SJCRH30 (cell line): ENCODE results near the gene MPPED1. TPM values are rescaled to one million over a fixed set of nuclear protein-coding genes. Genes with fewer than 3 reads are reported as not detected.
A peak's percentile ranks its signal among the peaks of the same experiment; 100 is the strongest.

Experiments used
- DNase-seq, 2 experiments: peaks; one replicate each; pipeline ENCODE4 v3.0.0-alpha.2; 2015 to 2020
- H3K27ac ChIP-seq: fragments of 250-450 bp; sonication (Bioruptor Pico); 2 replicates; pipeline ENCODE4 v1.5.1; 2020; ENCODE audit warnings: mild to moderate bottlenecking, moderate library complexity
- H3K27me3 ChIP-seq: fragments of 250-450 bp; sonication (Bioruptor Pico); 2 replicates; pipeline ENCODE4 v1.5.1; 2020; ENCODE audit warnings: mild to moderate bottlenecking, moderate library complexity
- H3K36me3 ChIP-seq: fragments of 250-450 bp; sonication (Bioruptor Pico); 2 replicates; pipeline ENCODE4 v1.5.1; 2020; ENCODE audit warnings: mild to moderate bottlenecking, moderate library complexity
- H3K4me1 ChIP-seq: fragments of 250-450 bp; sonication (Bioruptor Pico); 2 replicates; pipeline ENCODE4 v1.5.1; 2020; ENCODE audit warnings: mild to moderate bottlenecking, moderate library complexity
- H3K4me3 ChIP-seq: fragments of 250-450 bp; sonication (Bioruptor Pico); 2 replicates; pipeline ENCODE4 v1.5.1; 2020; ENCODE audit warnings: mild to moderate bottlenecking, moderate library complexity
- H3K9me3 ChIP-seq: fragments of 250-450 bp; sonication (Bioruptor Pico); replicated peaks from 2 replicates; pipeline ENCODE4 v1.5.1; 2020; ENCODE audit warnings: mild to moderate bottlenecking, moderate library complexity
- total RNA-seq: library from RNA; depleted of rRNA; stranded (reverse); fragments of >200 nt; shearing (Covaris generic); gene quantifications from 2 replicates; pipeline ENCODE4 v1.2.3, GENCODE V29; 2014

The MPPED1 gene
- total RNA-seq, 1 experiment from 2014 or later: not detected

DNA sequence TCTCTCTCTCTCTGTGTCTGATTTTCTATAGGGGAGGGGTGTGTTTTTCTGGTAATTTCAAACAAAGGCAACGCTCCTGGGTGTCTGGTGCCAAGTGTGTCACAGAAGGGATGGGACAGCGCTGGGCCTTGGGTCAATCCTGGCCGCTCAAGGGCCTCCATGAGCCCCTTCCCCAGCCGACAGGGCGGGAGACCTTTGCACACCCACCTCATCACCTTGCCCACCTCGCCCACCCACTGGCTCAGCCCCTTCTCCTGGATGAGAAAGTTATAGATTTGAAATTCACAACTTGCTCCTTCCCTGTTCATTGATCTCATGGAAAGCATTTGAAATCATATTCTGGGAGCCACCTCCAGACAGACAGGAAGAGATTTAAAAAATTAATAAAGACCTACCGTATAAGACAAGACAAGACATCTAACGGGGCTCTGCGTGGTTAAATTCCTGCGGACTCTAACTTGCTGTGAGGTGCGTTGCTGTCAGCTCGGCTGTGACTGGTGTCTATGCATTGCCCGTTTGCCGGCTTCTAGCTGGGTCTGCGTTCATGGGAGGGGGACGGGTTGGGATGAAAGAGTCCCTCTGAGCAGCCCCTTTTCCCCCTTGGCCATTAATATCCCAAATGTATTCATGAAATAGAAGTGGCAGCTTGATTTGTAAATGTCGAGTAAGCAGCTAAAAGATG lies 27.0 kb downstream of the MPPED1 start:
- Histone ChIP-seq H3K9me3 (no peaks in the 10 kb centered on the region), H3K36me3 (no peaks in the 10 kb centered on the region), H3K4me1 (no peaks in the 10 kb centered on the region), H3K27me3 (peaks cover 12% of the 10 kb centered on the region), H3K27ac (no peak overlapping the region), H3K4me3 (no peak overlapping the region)
- no peak for DNase-seq

DNA sequence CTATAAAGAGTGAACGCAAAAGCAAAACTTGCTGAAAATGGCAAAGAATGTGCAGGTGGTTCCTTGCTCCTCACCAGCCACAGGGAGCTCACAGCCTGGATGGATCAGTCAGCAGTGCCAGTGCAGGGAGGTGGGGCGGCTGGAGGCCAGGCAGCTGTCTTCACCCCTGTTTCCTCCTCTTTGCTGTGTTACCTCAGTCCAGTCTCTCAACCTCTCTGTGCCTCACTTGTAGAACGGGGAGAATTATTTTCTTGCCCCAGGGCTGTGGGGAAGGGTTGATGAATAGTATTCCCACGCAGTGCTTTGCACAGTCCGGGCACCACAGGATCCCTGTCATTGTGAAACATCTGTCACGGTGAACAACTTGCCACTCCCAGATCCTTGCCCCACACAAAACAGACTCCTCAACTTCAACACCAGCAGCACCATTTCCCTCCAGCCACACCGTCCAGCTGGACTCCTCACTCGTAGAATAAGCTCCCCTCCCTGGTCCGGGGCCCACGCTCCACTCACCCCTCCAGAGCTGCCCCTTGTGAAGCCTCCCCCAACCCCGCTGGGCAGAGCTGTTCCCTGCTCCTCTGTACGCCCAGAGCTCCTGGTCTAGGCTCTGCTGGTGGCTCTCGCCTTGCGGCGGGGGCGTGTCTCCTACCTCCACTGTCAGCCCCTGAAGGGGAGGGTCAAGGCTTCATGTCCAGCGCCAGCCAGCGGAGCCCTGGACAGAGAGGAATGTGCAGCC lies 27.7 kb downstream of the MPPED1 start:
- Histone ChIP-seq H3K27ac (no peak overlapping the region), H3K27me3 (peaks cover 12% of the 10 kb centered on the region), H3K9me3 (no peaks in the 10 kb centered on the region), H3K4me3 (no peak overlapping the region), H3K4me1 (no peaks in the 10 kb centered on the region), H3K36me3 (no peaks in the 10 kb centered on the region)
- DNase-seq: no peak

DNA sequence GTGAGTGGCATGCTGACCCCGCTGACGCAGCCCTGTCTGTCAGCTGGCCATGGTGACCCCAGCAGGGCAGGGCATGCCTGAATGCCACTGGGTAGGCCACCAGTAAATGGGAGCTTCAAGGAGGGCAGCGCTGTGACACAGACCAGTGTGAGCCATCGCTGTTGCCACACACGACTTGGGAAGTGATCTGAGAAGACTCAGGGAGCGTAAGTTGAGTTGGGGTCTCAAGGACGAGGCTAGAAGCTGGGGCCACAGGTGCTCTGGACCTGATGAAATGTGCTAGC lies 28.2 kb downstream of the MPPED1 start:
- no peak overlapping the region for H3K4me3 ChIP-seq
- DNase-seq: no peak
- H3K9me3 ChIP-seq: no peaks in the 10 kb centered on the region
- H3K36me3 ChIP-seq: no peaks in the 10 kb centered on the region
- peaks cover 12% of the 10 kb centered on the region for H3K27me3 ChIP-seq
- H3K27ac ChIP-seq: no peak overlapping the region
- no peaks in the 10 kb centered on the region for H3K4me1 ChIP-seq

DNA sequence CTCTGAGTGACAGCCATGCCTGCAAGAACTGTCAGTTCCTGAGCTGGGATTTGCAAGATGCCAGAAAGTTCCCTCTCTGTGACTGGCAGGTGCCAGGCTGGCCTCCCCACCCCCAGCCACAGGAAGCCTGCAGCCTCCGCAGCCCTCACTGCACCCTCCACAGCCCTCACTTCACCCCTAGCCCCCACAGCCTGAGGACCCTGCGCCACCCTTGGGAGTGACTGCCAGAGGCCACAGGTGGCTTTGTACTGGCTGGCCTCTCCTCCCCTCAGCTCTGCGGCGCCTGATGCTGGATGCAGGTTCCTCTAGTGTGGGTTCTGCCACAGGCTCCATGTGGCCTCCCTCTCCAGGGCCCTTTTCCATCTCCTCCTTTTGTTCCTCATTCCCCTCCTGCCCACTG lies 28.7 kb downstream of the MPPED1 start:
- Histone ChIP-seq H3K4me3 (no peak overlapping the region), H3K36me3 (no peaks in the 10 kb centered on the region), H3K27me3 (peaks cover 12% of the 10 kb centered on the region), H3K4me1 (no peaks in the 10 kb centered on the region), H3K27ac (no peak overlapping the region), H3K9me3 (no peaks in the 10 kb centered on the region)
- DNase-seq: no peak

GRCh38 chr22:43441216-43441615 lies 29.4 kb downstream of the MPPED1 start:
- Histone ChIP-seq H3K36me3 (no peaks in the 10 kb centered on the region), H3K9me3 (no peaks in the 10 kb centered on the region), H3K27me3 (peaks cover 9% of the 10 kb centered on the region), H3K27ac (no peak overlapping the region), H3K4me1 (no peaks in the 10 kb centered on the region), H3K4me3 (no peak overlapping the region)
- no peak for DNase-seq

GRCh38 chr22:43441751-43442150 lies 29.9 kb downstream of the MPPED1 start:
- no peak overlapping the region for H3K4me3 ChIP-seq
- H3K36me3 ChIP-seq: no peaks in the 10 kb centered on the region
- peaks cover 4% of the 10 kb centered on the region; the same call in 1 of the 2 replicates for H3K27me3 ChIP-seq
- H3K27ac ChIP-seq: no peak overlapping the region
- no peaks in the 10 kb centered on the region for H3K9me3 ChIP-seq
- no peak for DNase-seq
- no peaks in the 10 kb centered on the region for H3K4me1 ChIP-seq

DNA sequence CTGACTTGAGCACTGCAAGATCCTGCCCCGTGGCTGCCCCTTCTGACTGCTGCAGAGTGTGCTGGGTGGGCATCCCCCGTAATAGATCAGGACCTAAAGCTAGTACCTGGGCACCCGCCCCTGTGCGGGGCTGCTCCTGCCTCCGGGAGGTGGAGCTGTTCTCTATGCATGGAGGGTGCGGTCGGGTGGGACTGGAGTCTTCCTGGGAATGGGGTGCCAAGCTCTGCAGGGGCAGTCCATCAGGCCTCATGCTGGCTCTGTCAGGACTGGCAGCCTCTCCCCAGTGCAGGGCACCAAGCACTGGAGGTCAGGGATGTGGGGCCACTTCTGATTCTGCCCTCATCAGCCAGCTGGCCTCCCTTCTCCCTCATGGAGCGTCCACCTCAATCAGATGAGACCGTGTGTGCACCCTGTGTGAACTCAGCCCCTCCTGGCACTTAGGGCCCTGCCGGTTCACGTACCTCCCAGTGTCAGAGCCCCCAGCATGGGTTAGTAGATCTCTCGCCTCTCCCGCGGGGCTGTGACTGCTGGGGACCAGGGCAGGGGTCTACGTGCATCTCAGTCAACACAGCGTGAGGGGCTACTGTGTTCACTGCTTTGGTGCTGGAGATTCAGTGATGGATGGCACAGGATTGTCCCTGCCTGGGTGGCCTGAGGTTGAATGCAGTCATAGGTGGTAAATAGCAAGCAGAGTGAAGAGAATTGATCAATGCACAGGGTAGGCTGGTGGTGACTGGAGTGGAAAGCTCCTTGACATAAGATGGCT lies 30.8 kb downstream of the MPPED1 start:
- Histone ChIP-seq H3K27me3 (no peaks in the 10 kb centered on the region; the same call in 1 of the 2 replicates), H3K4me1 (no peaks in the 10 kb centered on the region), H3K9me3 (no peaks in the 10 kb centered on the region), H3K27ac (no peak overlapping the region), H3K4me3 (no peak overlapping the region), H3K36me3 (no peaks in the 10 kb centered on the region)
- no peak for DNase-seq

DNA sequence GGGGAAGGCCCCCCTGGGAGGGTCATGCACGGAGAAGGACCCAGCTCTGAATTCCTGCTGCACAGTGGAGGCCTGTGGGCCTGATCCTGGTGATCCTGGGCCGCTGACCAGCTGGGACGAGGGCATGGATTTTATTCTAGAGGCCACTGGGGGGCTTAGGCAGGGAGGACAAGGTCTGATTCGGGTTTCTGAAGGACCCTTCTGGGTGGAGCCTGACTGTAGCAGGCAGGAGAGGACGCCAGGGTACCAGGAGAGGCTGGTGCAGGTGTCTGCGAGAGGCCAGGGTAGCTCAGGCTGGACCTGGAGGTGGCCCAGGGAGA lies 31.3 kb downstream of the MPPED1 start:
- H3K4me1 ChIP-seq: no peaks in the 10 kb centered on the region
- DNase-seq: no peak
- no peaks in the 10 kb centered on the region for H3K36me3 ChIP-seq
- no peaks in the 10 kb centered on the region; the same call in 1 of the 2 replicates for H3K27me3 ChIP-seq
- no peak overlapping the region for H3K4me3 ChIP-seq
- H3K9me3 ChIP-seq: no peaks in the 10 kb centered on the region
- H3K27ac ChIP-seq: no peak overlapping the region

- no peak overlapping the region for H3K4me3 ChIP-seq
- no peak for DNase-seq
- no peaks in the 10 kb centered on the region for H3K9me3 ChIP-seq
- no peak overlapping the region for H3K27ac ChIP-seq
- no peaks in the 10 kb centered on the region for H3K4me1 ChIP-seq
- H3K36me3 ChIP-seq: no peaks in the 10 kb centered on the region
- H3K27me3 ChIP-seq: no peaks in the 10 kb centered on the region; the same call in 1 of the 2 replicates
Observed at GRCh38 chr22:43446037-43446803, 34.4 kb downstream of the MPPED1 start.

- no peaks in the 10 kb centered on the region for H3K4me1 ChIP-seq
- no peak overlapping the region for H3K27ac ChIP-seq
- H3K27me3 ChIP-seq: no peaks in the 10 kb centered on the region; the same call in 1 of the 2 replicates
- H3K4me3 ChIP-seq: no peak overlapping the region
- DNase-seq: no peak
- H3K9me3 ChIP-seq: no peaks in the 10 kb centered on the region
- H3K36me3 ChIP-seq: no peaks in the 10 kb centered on the region
Observed at GRCh38 chr22:43446916-43447315, 35.1 kb downstream of the MPPED1 start.

- H3K27me3 ChIP-seq: no peaks in the 10 kb centered on the region; the same call in 1 of the 2 replicates
- H3K4me3 ChIP-seq: no peak overlapping the region
- no peak for DNase-seq
- no peak overlapping the region for H3K27ac ChIP-seq
- no peaks in the 10 kb centered on the region for H3K36me3 ChIP-seq
- H3K4me1 ChIP-seq: no peaks in the 10 kb centered on the region
- no peaks in the 10 kb centered on the region for H3K9me3 ChIP-seq
Observed at GRCh38 chr22:43447380-43447779, 35.6 kb downstream of the MPPED1 start.

DNA sequence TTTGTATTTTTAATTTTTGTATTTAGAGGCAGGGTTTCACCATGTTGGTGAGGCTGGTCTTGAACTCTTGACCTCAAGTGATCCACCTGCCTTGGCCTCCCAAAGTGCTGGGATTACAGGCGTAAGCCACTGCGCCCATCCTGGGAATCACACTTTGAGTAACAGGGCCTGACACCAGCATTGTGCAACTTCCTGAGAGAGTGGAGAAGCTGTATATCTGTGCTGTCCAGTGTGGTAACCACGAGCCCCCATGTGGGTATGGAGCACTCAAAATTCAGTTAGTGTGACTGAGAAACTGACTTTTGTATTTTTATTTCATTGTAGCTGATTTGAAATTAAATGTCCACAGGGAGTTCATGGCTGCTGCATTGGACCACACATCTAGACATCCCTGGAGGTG lies 36.2 kb downstream of the MPPED1 start:
- Histone ChIP-seq H3K9me3 (no peaks in the 10 kb centered on the region), H3K27me3 (no peaks in the 10 kb centered on the region; the same call in 1 of the 2 replicates), H3K36me3 (no peaks in the 10 kb centered on the region), H3K27ac (no peak overlapping the region), H3K4me3 (no peak overlapping the region), H3K4me1 (no peaks in the 10 kb centered on the region)
- no peak for DNase-seq

GRCh38 chr22:43449205-43449830 lies 37.5 kb downstream of the MPPED1 start:
- Histone ChIP-seq H3K4me3 (no peak overlapping the region), H3K4me1 (no peaks in the 10 kb centered on the region), H3K27me3 (no peaks in the 10 kb centered on the region), H3K36me3 (no peaks in the 10 kb centered on the region), H3K9me3 (no peaks in the 10 kb centered on the region), H3K27ac (no peak overlapping the region)
- peak in 1 of 2 experiments; percentile 27 for DNase-seq

DNA sequence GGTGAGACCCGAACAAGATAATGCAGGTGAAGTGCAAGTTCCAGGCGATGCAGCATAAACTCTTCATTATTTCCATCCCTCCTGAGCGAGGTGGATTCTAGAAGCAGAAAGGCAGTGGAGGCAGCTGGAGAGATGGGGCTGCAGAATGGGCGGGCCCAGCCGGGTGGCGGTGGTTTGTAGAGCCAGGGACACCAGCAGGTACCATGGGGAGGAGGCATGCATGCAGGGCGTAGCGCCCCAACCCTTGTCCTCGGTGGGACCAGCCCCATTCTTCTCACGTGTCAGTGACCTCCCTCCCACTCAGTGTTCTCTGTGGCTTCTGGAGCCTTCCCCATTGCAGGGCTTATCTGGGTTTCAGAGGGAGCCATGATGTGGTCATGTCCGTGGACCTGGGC lies 38.0 kb downstream of the MPPED1 start:
- no peak for DNase-seq
- no peak overlapping the region for H3K27ac ChIP-seq
- H3K9me3 ChIP-seq: no peaks in the 10 kb centered on the region
- H3K27me3 ChIP-seq: no peaks in the 10 kb centered on the region
- H3K4me1 ChIP-seq: no peaks in the 10 kb centered on the region
- no peak overlapping the region for H3K4me3 ChIP-seq
- H3K36me3 ChIP-seq: no peaks in the 10 kb centered on the region
